SK-N-MC (cell line): ENCODE measurements around the gene RMDN3.

ENCODE experiments used
- FOXP2 ChIP-seq: optimal IDR thresholded peaks from 2 replicates; pipeline ENCODE3; 2011; ENCODE audit warnings: mild to moderate bottlenecking, moderate library complexity; ENCODE audit not compliant: insufficient read depth; ENCODE audit errors: extremely low read length, control extremely low read depth
- POLR2AphosphoS5 ChIP-seq: IDR thresholded peaks from 2 replicates; pipeline ENCODE4 v1.6.1; 2012; ENCODE audit warnings: mild to moderate bottlenecking, low read depth, low read length, borderline replicate concordance

- no peak for TF ChIP-seq POLR2AphosphoS5
- no peak for TF ChIP-seq FOXP2
These were observed 35.7 kb upstream of the RMDN3 start for GRCh38 chr15:40790718-40791117.
